Activated T-cell treated with anti-CD3 and anti-CD28 coated beads, Interleukin-2, amount 50 U/mL, for 48 hours (primary cell): Measurements from ENCODE around the gene PPP2R3B.
"Not testable (repeated sequence)": the region's sequence is repeated elsewhere in the genome, so short reads cannot be mapped to it uniquely, and the experiment has no call there.

Source experiments
- DNase-seq, 2 experiments: peaks; one replicate each; pipeline ENCODE4 v3.0.0-alpha.2; 2020

The PPP2R3B gene

GRCh38 chrX:352582-353314 is 34.0 kb downstream of the PPP2R3B start:
- DNase-seq: no peak

GRCh38 chrX:352181-352580 is 34.5 kb downstream of the PPP2R3B start:
- DNase-seq: no peak

DNA sequence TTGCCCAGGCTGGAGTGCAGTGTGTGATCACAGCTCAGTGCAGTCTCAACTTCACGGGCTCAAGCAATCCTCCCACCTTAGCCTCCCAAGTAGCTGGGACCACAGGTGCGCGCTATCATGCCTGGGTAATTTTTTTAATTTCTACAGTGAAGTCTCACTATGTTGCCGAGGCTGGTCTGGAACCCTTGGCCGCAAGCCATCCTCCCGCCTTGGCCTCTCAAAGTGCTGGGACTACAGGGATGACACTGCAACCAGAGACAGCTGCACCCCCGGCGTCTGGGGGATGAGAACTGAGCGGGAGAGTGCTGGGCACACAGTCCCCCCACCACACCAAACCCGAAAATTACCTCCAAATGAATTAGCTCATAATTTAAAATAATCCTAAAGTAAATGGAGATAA is 35.0 kb downstream of the PPP2R3B start:
- no peak for DNase-seq

DNA sequence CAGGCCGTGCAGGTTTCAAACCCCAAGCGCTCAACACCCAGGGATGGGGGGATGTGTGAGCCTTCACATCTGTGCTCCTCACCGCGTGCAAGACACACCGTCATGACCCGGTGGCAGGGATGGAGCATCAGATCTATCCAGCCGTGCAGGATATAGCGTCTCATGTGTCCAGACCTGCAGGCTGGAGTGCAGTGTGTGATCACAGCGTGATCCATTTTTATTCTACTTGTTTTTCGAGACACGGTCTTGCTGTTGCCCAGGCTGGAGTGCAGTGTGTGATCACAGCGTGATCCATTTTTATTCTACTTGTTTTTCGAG is 35.4 kb downstream of the PPP2R3B start:
- not testable (repeated sequence) for DNase-seq

- DNase-seq: no peak
Observed at GRCh38 chrX:350534-351323, 36.0 kb downstream of the PPP2R3B start.

DNA sequence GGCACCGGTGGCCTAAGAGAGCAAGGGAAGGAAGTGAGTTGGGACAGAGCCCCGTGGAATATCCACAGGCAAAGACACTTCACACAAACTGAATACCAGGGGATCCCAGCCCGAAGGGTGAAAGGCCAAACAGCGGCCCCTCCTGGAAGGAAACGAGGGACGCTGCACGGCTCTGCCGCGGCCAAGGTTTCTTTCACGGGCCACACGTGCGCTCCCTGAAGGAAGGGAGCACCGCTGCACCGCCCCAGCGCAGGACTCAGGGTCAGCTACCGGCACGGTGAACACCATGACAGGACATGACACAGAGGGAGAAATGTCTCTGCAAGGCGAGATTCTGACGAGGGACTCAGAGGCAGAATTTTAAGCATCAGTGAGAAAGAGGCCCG is 36.6 kb downstream of the PPP2R3B start:
- no peak for DNase-seq

- DNase-seq: no peak
Observed at GRCh38 chrX:349702-350101, 37.0 kb downstream of the PPP2R3B start.

DNA sequence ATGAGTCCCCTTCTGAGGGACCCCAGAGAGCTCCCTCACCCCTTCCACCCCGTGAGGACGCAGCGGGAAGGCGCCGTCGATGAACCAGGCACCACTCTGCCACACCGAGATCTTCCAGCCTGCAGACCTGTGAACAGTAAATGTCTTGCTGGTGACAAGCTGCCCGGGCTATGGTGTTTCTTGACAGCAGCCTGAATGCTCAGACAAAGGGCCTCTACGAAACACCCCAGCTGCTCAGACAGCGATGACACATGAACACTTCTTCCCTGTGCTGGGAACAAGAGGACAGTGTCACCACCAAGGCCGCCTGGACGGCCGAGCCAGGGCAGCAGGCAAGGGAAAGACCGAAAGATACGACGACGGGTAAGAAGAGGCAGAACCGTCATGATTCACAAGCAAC is 37.5 kb downstream of the PPP2R3B start:
- no peak for DNase-seq

DNA sequence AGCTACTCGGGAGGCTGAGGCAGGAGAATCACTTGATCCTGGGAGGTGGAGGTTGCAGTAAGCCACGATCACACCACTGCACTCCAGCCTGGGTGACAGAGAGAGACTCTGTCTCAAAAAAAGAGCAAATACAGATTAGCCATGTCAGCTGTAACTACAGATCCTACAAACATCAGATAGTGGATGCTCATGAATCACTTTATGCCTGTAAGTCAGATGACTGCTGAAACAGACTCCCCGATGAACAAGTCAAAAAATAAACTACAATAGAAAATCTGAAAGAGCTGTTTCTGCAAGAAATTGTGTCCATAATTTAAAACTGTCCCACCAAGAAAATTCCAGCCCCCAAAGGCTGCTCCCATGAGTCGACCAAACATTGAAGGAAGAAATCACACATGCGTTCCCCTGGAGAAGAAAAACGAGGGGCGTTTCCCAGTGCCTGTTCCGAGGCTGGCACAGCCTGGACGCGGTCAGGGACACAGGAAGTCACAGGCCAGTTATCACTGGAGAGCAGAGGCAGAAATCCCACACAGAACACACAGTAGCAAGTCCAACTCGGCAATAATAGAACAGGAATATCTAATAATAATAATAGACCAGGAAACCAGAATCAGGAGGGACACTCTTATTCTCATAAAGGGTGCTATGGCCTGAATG is 38.1 kb downstream of the PPP2R3B start:
- no peak for DNase-seq

- DNase-seq: no peak
Observed at GRCh38 chrX:347351-348117, 39.2 kb downstream of the PPP2R3B start.

DNA sequence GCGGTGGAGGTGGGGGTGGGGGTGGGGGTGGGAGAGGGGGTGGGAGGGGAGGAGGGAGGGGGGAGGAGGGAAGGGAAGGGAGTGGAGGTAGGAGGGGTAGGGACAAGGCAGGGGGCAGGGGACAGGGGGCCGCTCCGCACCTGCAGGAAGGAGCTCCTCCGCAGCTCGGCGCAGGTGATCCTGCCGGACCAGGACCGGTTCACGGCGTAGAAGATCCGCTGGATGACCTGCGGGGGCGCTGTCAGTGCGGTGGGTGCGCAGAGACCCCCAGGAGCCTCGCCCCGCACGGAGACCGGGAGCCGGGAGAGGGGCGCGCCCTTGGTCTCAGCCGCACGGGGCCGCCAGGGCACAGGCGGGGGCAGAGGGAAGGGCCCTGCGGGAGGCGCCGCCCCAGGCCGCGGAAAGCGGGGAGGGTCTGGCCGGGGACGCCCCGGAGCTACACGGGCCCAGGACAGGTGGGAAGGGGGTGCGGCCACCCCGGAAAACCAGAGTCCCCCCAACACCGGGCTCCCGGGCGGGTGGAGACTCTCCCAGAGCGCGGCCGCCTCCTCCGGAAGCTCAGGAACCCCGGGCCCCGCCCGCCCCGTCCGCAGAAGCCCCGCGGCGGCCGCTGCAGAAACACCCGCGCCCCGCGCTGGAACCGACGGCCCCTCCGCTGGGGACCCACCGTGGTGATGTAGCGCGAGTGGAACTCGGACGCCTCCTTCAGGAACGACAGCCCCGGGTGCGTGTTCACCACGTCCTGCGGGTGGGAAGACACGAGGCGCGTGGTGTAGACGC is 40.5 kb downstream of the PPP2R3B start:
- DNase-seq: no peak

DNA sequence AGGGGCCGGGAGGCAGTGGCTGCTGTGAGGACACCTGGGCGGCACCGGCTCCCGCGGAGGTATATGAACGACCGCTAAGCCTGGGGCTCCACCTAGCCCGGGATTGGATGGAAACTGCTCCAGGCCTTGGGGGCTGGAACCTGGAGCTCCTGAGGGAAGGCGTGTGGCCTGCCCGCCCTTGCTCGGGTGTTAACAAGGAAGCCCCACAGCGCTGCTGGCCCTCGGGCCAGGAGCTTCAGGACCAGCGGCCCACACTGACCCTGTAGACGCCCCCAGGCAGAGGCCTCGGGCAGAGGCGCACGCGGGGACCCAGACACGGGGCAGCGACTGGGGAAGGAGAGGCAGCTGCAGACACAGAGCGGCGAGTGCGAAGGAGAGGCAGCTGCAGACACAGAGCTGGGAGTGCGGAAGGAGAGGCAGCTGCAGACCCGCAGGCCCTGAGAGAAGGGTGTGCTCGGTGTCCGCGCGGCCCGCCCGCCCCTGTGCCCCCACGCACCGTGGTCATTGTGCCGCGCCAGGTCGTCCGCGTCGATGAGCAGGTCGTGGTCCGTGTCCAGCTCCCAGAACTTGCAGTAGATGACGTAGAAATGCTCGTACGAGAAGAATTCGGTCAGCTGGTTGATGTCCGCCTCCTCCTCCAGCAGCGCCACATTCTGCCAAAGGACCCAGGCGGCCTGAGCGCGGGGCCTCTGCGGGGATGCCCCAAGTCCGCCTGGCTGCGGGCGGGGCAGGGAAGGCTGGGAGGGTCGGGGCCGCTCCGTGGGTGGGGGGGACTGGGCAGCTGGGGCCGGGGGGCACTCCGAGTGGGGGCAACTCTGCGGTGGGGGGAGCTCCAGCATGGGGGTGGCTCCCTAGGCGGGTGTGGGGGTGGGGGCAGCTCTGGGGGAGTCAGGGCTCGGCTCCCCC is 41.4 kb downstream of the PPP2R3B start:
- no peak for DNase-seq

DNA sequence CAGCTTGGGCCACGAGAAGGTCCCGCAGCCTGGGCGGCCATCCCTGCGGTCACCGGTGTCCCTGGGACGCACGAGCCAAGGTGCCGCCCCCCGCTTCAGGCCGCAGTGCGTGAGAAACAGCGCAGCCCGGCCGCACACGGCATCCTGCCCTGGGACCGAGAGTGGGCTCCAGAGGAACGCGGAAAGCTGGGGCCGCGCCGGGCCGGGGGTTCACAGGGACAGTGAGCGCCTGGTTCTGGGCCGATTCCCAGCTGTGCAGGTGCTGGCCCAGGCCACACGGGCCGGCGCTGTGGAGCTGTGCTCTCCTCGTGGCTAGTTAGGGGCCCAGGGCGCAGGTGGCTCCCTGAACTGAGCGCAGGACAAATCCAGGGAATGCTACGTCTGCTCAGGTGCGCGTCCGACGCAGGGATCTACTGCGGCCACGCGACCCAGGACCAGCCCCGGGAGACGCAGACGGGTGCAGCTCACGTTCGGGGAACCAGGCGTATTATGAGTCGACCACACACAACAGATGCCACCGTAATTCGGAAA is 42.3 kb downstream of the PPP2R3B start:
- DNase-seq: no peak

- DNase-seq: no peak
Observed at GRCh38 chrX:341541-342101, 45.1 kb downstream of the PPP2R3B start.

DNA sequence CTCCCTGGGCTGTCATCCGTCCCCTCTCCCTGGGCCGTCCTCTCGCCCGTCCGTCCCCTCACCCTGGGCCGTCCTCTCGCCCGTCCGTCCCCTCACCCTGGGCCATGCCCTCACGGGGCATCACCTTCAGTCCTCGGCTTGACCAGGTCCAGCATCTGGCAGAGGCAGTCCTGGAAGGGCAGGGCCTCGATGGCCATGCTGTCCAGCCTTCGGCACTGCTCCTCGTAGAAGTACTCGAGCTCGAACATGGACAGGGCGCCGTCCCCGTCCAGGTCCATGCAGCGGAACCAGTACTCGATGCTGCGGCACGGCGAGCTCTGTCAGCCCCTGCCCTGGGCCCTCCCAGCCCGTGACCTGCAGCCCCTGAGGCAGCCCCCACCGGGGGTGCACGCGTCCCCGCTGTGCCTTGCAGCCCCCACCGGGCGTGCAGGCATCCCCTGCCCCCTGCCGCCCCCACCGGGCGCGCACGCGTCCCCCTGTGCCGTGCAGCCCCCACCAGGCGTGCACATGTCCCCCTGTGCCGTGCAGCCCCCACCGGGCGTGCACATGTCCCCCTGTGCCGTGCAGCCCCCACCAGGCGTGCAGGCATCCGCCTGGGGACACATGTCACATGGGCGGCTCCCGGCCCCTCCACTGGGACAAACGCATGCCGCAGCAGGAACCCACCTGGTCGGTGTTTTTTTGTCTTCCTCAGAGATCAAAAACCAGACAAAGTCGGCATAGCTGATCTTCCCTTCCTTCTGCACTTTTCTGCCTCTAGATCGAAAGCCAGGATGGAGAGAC is 45.9 kb downstream of the PPP2R3B start:
- DNase-seq: no peak

DNA sequence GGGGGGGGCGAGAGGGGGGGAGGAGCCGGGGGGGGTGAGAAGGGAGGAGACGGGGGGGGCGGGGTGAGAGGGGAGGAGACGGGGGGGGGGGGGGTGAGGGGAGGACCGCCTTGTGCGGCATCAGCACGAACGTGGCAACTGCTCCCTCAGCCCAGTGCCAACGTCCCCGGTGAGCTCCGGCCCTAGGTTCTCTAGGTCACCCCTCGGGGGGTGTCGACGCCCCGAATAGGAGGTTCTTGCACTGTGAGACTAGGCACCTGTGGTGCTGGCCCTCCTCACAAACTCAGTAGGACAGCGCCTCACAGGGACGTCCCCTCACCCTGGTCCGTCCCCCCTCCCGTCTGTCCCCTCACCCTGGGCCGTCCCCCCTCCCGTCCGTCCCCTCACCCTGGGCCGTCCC is 46.6 kb downstream of the PPP2R3B start:
- no peak for DNase-seq

DNA sequence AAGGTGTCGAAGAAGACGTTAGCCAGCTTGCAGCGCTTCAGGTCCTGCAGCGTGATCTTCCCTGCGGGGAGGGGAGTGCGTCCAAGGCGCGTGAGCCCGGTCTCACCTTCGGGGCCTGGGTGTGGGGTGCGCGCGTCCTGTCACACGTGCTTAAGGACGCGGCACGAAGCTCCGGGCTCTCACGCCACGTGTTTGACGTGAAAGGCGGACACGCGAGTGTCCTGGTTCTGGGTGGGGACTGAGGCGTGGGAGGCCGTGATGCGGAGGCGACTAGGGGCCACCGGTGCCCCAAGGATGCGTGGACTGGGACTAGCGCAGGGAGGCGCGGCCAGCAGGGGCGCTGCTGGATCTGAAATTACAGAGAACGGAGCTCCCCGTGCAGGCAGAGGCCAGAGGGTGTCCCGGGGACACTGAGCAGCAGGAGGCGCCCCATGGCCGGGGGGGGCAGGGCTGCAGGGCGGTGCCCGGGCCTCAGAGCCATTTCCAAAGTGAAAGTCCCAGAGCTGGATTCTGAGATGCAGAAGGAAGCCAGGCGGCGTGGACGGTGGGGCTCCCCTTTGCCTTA is 47.8 kb downstream of the PPP2R3B start:
- DNase-seq: no peak

GRCh38 chrX:338281-338835 is 48.3 kb downstream of the PPP2R3B start:
- DNase-seq: no peak

DNA sequence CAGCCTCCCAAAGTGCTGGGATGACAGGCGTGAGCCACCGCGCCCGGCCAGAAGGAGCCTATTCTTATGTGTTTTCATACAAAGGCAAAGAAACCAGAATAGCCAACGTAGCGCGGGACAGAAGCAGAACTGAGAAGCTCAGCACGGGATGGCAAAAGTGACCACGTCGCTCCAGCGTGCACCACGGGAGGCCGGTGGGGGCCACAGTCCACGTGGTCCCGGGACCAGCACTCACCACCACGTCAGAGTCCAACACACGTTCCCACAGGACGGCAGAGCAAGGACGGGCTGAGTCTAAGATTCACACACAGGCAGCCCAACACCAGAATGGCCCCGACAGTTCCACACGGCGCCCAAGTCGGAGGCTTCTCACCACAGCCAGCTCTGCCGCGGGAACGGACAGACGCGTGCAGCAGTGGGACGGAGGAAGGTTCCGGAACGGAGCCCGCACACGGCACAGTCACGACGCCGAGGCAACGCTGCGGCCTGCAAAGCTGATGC is 49.3 kb downstream of the PPP2R3B start:
- no peak for DNase-seq
